H9 (cell line): ENCODE data around the gene FARP1. TPM values are rescaled to one million over a fixed set of nuclear protein-coding genes. Genes with fewer than 3 reads are reported as not detected.

Source experiments
- DNase-seq: peaks from one replicate; pipeline ENCODE4 v3.0.0-alpha.2; 2017
- H2AFZ ChIP-seq: one replicate; pipeline ENCODE4 v1.6.1; 2013; ENCODE audit warnings: mild to moderate bottlenecking, low read length, control low read depth, moderate library complexity
- H2AK5ac ChIP-seq: 2 replicates; pipeline ENCODE4 v1.6.1; 2013; ENCODE audit warnings: low read length, control low read depth, mixed read lengths; ENCODE audit not compliant: insufficient read length
- H2BK120ac ChIP-seq: one replicate; pipeline ENCODE4 v1.6.1; 2013; ENCODE audit warnings: low read depth, mild to moderate bottlenecking, low read length, control low read depth, inconsistent platforms; ENCODE audit not compliant: poor library complexity, severe bottlenecking
- H2BK12ac ChIP-seq: 2 replicates; pipeline ENCODE4 v1.6.1; 2013; ENCODE audit warnings: low read length, control low read depth, mixed read lengths, low read depth; ENCODE audit not compliant: insufficient read length
- H2BK15ac ChIP-seq: 2 replicates; pipeline ENCODE4 v1.6.1; 2013; ENCODE audit warnings: low read depth, low read length, control low read depth
- H2BK20ac ChIP-seq: one replicate; pipeline ENCODE4 v1.6.1; 2013; ENCODE audit warnings: low read depth, mild to moderate bottlenecking, low read length, control low read depth, inconsistent platforms; ENCODE audit not compliant: poor library complexity, severe bottlenecking
- H2BK5ac ChIP-seq: 2 replicates; pipeline ENCODE4 v1.6.1; 2013; ENCODE audit warnings: low read length, control low read depth, mixed read lengths; ENCODE audit not compliant: insufficient read length
- H3K14ac ChIP-seq: 2 replicates; pipeline ENCODE4 v1.6.1; 2013; ENCODE audit warnings: low read length, control low read depth; ENCODE audit not compliant: insufficient read depth
- H3K18ac ChIP-seq: 2 replicates; pipeline ENCODE4 v1.6.1; 2013; ENCODE audit warnings: low read depth, mild to moderate bottlenecking, mixed read lengths, low read length, control low read depth; ENCODE audit not compliant: insufficient read length
- H3K23ac ChIP-seq: 2 replicates; pipeline ENCODE4 v1.6.1; 2013; ENCODE audit warnings: low read length, control low read depth, mixed read lengths, low read depth; ENCODE audit not compliant: insufficient read length
- H3K23me2 ChIP-seq: 2 replicates; pipeline ENCODE4 v1.6.1; 2013; ENCODE audit warnings: low read depth, mild to moderate bottlenecking, mixed read lengths, low read length, control low read depth; ENCODE audit not compliant: insufficient read length, poor library complexity, severe bottlenecking
- H3K27ac ChIP-seq: 2 replicates; pipeline ENCODE4 v1.5.1; 2013; ENCODE audit warnings: low read length, control low read depth, mixed read lengths, low read depth; ENCODE audit not compliant: insufficient read length
- H3K27me3 ChIP-seq: 2 replicates; pipeline ENCODE4 v1.6.1; 2013; ENCODE audit warnings: low read length, control low read depth, inconsistent platforms; ENCODE audit not compliant: insufficient read depth
- H3K4ac ChIP-seq: 2 replicates; pipeline ENCODE4 v1.6.1; 2013; ENCODE audit warnings: low read depth, mild to moderate bottlenecking, control low read depth, inconsistent platforms, low read length, moderate library complexity
- H3K4me1 ChIP-seq: 2 replicates; pipeline ENCODE4 v1.6.1; 2013; ENCODE audit warnings: low read length, control low read depth, inconsistent platforms; ENCODE audit not compliant: insufficient read depth
- H3K4me2 ChIP-seq: 2 replicates; pipeline ENCODE4 v1.6.1; 2013; ENCODE audit warnings: low read length, control low read depth, mixed read lengths; ENCODE audit not compliant: insufficient read length, insufficient read depth
- H3K56ac ChIP-seq: 2 replicates; pipeline ENCODE4 v1.6.1; 2013; ENCODE audit warnings: low read depth, mild to moderate bottlenecking, mixed read lengths, low read length, control low read depth; ENCODE audit not compliant: insufficient read length
- H3K79me1 ChIP-seq: 2 replicates; pipeline ENCODE4 v1.6.1; 2013; ENCODE audit warnings: low read depth, mild to moderate bottlenecking, moderate library complexity, low read length, control low read depth, inconsistent platforms; ENCODE audit not compliant: insufficient read depth, poor library complexity, severe bottlenecking
- H3K79me2 ChIP-seq: 2 replicates; pipeline ENCODE4 v1.6.1; 2013; ENCODE audit warnings: low read length, control low read depth, inconsistent platforms; ENCODE audit not compliant: insufficient read depth
- H3K9ac ChIP-seq: 2 replicates; pipeline ENCODE4 v1.6.1; 2013; ENCODE audit warnings: low read length, control low read depth, mixed read lengths; ENCODE audit not compliant: insufficient read length; ENCODE audit errors: extremely low read depth
- H3K9me3 ChIP-seq: one replicate; pipeline ENCODE4 v1.6.1; 2013; ENCODE audit warnings: low read depth, low read length, inconsistent platforms; ENCODE audit not compliant: control insufficient read depth
- H3T11ph ChIP-seq: one replicate; pipeline ENCODE4 v1.6.1; 2013; ENCODE audit warnings: mild to moderate bottlenecking, low read length, control low read depth, inconsistent platforms
- H4K20me1 ChIP-seq: one replicate; pipeline ENCODE4 v1.6.1; 2013; ENCODE audit not compliant: control insufficient read depth, insufficient read length, insufficient read depth
- H4K5ac ChIP-seq: 2 replicates; pipeline ENCODE4 v1.6.1; 2013; ENCODE audit warnings: low read depth, mild to moderate bottlenecking, mixed read lengths, low read length, control low read depth; ENCODE audit not compliant: insufficient read length
- H4K8ac ChIP-seq: replicated peaks from 2 replicates; pipeline ENCODE4 v1.6.1; 2013; ENCODE audit warnings: low read length, control low read depth, mixed read lengths, low read depth; ENCODE audit not compliant: insufficient read length
- H4K91ac ChIP-seq: 2 replicates; pipeline ENCODE4 v1.6.1; 2013; ENCODE audit warnings: low read depth, mild to moderate bottlenecking, moderate library complexity, mixed read lengths, low read length, control low read depth; ENCODE audit not compliant: insufficient read length
- H3K27ac Mint-ChIP-seq, 3 experiments: 2 replicates in 2 of 3; 3 replicates in 1 of 3; pipeline ENCODE4 v1.8.0; 2020 to 2021; ENCODE audit warnings: mixed read lengths in 3 of 3, mild to moderate bottlenecking in 1 of 3, moderate library complexity in 1 of 3
- H3K27me3 Mint-ChIP-seq: 2 replicates; pipeline ENCODE4 v1.8.0; 2021; ENCODE audit warnings: low read depth, mild to moderate bottlenecking, moderate library complexity, mixed read lengths
- H3K36me3 Mint-ChIP-seq, 3 experiments: 2 replicates in 2 of 3; 3 replicates in 1 of 3; pipeline ENCODE4 v1.8.0; 2020 to 2021; ENCODE audit warnings: low read depth in 3 of 3, mixed read lengths in 3 of 3; ENCODE audit not compliant: insufficient read depth in 1 of 3
- H3K4me1 Mint-ChIP-seq, 2 experiments: 2 replicates each; pipeline ENCODE4 v1.8.0; 2020; ENCODE audit warnings: mixed read lengths in 2 of 2
- H3K4me3 Mint-ChIP-seq, 2 experiments: 2 replicates in 1 of 2; 3 replicates in 1 of 2; pipeline ENCODE4 v1.8.0; 2020 to 2021; ENCODE audit warnings: mild to moderate bottlenecking in 2 of 2, mixed read lengths in 2 of 2, moderate library complexity in 1 of 2
- H3K9me3 Mint-ChIP-seq, 2 experiments: 2 replicates in 1 of 2; 3 replicates in 1 of 2; pipeline ENCODE4 v1.8.0; 2020; ENCODE audit warnings: mild to moderate bottlenecking in 2 of 2, mixed read lengths in 2 of 2, moderate library complexity in 1 of 2
- CTCF ChIP-seq: fragments of 200-600 bp; sonication (generic); conservative IDR thresholded peaks from 3 replicates; pipeline ENCODE4 v1.8.0; 2021; ENCODE audit warnings: antibody characterized with exemption, mild to moderate bottlenecking
- WGBS: extraction: QIAGEN DNeasy Blood & Tissue Kit; methylation state at CpG from one replicate; pipeline ENCODE4 v1.1.7; 2013; ENCODE audit warnings: missing lambda C conversion rate, low lambda C conversion rate, mixed read lengths; ENCODE audit not compliant: insufficient read length; ENCODE audit errors: extremely low coverage; 5-methylcytosine and 5-hydroxymethylcytosine counted together
- total RNA-seq: library from RNA; stranded (reverse); gene quantifications from 2 replicates; pipeline ENCODE4 v1.2.1, GENCODE V29; 2021

FARP1 gene
- total RNA-seq, 1 experiment from 2014 or later: 95.9 TPM

GRCh38 chr13:98225036-98225940 is 82.4 kb downstream of the FARP1 start:
- Mint-ChIP-seq H3K4me3 (no peak overlapping the region), H3K27ac (peak overlapping the region in 2 of 3 experiments; percentile 5 to 15; a peak in 2 of 7 replicates)
- H3K18ac ChIP-seq: no peak overlapping the region

More at GRCh38 chr13:98225036-98225940, 82.4 kb downstream of the FARP1 start:
- no peak overlapping the region for H4K91ac ChIP-seq
- no peaks in the 10 kb centered on the region for H3K4me1 ChIP-seq
- H3K56ac ChIP-seq: no peak overlapping the region
- Mint-ChIP-seq H3K4me1 (peaks cover 2 to 6% of the 10 kb centered on the region in 2 experiments; a peak in 2 of 4 replicates), H3K27me3 (no peaks in the 10 kb centered on the region), H3K36me3 (peaks cover 27 to 35% (median 32%) of the 10 kb centered on the region in 3 experiments), H3K9me3 (peaks cover 3 to 19% of the 10 kb centered on the region in 2 experiments; a peak in 4 of 5 replicates)
- no peak overlapping the region for H4K5ac ChIP-seq
- no peak overlapping the region for H3T11ph ChIP-seq
- no peaks in the 10 kb centered on the region for H3K27me3 ChIP-seq
- no peak for TF ChIP-seq CTCF
- H3K27ac ChIP-seq: no peak overlapping the region
- no peaks in the 10 kb centered on the region for H3K23me2 ChIP-seq
- H3K79me2 ChIP-seq: no peaks in the 10 kb centered on the region; the same call in 1 of the 2 replicates
- no peak overlapping the region for H3K9ac ChIP-seq
- no peak overlapping the region for H3K23ac ChIP-seq
- H3K9me3 ChIP-seq: no peaks in the 10 kb centered on the region
- no peak overlapping the region for H2BK15ac ChIP-seq
- H2BK5ac ChIP-seq: no peak overlapping the region
- H2BK120ac ChIP-seq: no peak overlapping the region
- no peak overlapping the region for H2BK12ac ChIP-seq
- H2AK5ac ChIP-seq: no peak overlapping the region
- no peak overlapping the region for H3K4ac ChIP-seq
- WGBS: no CpG with 5 or more reads among the region's 20 CpGs
- peaks cover 2% of the 10 kb centered on the region for H3K79me1 ChIP-seq
- H4K20me1 ChIP-seq: no peaks in the 10 kb centered on the region
- H3K4me2 ChIP-seq: no peak overlapping the region
- H4K8ac ChIP-seq: no peak overlapping the region
- no peak overlapping the region for H3K14ac ChIP-seq
- H2AFZ ChIP-seq: no peak overlapping the region
- H2BK20ac ChIP-seq: no peak overlapping the region
- DNase-seq: no peak
